Heart right ventricle (tissue), 16 donors: ENCODE measurements around the gene COL1A1. TPM values are rescaled to one million over a fixed set of nuclear protein-coding genes. Genes with fewer than 3 reads are reported as not detected.
A peak's percentile ranks its signal among the peaks of the same experiment; 100 is the strongest.

ENCODE experiments used
- ATAC-seq, 8 donors: fragments of 200-7000 bp; cut with Tn5 transposase; one replicate each; pipeline ENCODE4 v1.9.1; 2020; ENCODE audit warnings: mild to moderate bottlenecking in 8 of 8, moderate library complexity in 8 of 8, moderate number of reproducible peaks in 1 of 8
- DNase-seq, 2 donors: peaks; one replicate each; pipeline ENCODE4 v3.0.0-alpha.2; 2020
- H3K27ac ChIP-seq, 10 donors: fragments of 200-600 bp; sonication (generic) in 2 of 10; one replicate each; pipeline versions ENCODE4 v1.5.0 to v1.8.0; 2020 to 2022; ENCODE audit warnings: mild to moderate bottlenecking in 3 of 10
- H3K27me3 ChIP-seq, 7 donors: fragments of 200-600 bp; one replicate each; pipeline ENCODE4 v1.8.0; 2021 to 2022; ENCODE audit warnings: mild to moderate bottlenecking in 2 of 7
- H3K36me3 ChIP-seq, 9 donors: fragments of 200-600 bp; sonication (generic) in 1 of 9; one replicate each; pipeline versions ENCODE4 v1.5.0 to v1.8.0; 2020 to 2022; ENCODE audit warnings: mild to moderate bottlenecking in 2 of 9
- H3K4me1 ChIP-seq, 9 donors: fragments of 200-600 bp; sonication (generic) in 1 of 9; one replicate each; pipeline versions ENCODE4 v1.5.0 to v1.8.0; 2020 to 2022; ENCODE audit warnings: mild to moderate bottlenecking in 4 of 9
- H3K4me3 ChIP-seq, 10 donors: fragments of 200-600 bp; sonication (generic) in 2 of 10; one replicate each; pipeline versions ENCODE4 v1.5.0 to v1.8.0; 2020 to 2022; ENCODE audit warnings: mild to moderate bottlenecking in 7 of 10, moderate library complexity in 2 of 10
- H3K9me3 ChIP-seq, 11 donors: fragments of 200-600 bp in 10 of 11; sonication (generic) in 2 of 11; one replicate each; pipeline versions ENCODE4 v1.5.0 to v1.8.0; 2013 to 2022; ENCODE audit warnings: mild to moderate bottlenecking in 2 of 11, control low read depth in 1 of 11, moderate library complexity in 1 of 11
- CTCF ChIP-seq, 9 donors: fragments of 200-600 bp; sonication (generic) in 2 of 9; IDR thresholded peaks; one replicate each; pipeline versions ENCODE4 v1.5.0 to v1.8.0; 2021 to 2022; ENCODE audit warnings: antibody characterized with exemption in 9 of 9, mild to moderate bottlenecking in 5 of 9, moderate library complexity in 1 of 9
- WGBS, 2 donors: extraction: QIAGEN DNeasy Blood & Tissue Kit; methylation state at CpG; one replicate each; pipeline ENCODE4 v1.1.7; 2013; ENCODE audit warnings: inconsistent platforms in 1 of 2; 5-methylcytosine and 5-hydroxymethylcytosine counted together
- intact Hi-C, 10 donors: fragments of 100-400 bp; cut with DNase I; formaldehyde crosslinking; loops; one replicate each; pipeline versions ENCODE4 v1.11.1 to v1.14.2; 2022
- polyA plus RNA-seq, 2 donors: library from polyadenylated mRNA; stranded (reverse); fragments of 200-250 nt; gene quantifications; one replicate each; pipeline ENCODE4 v1.2.3, GENCODE V29; 2013
- total RNA-seq, 10 donors: library from RNA; stranded (reverse); fragmentation: NEBNext Ultra II Directional in 3 of 10; extraction: Animal tissue kit (Norgen Biotek cat#: 25700) in 3 of 10; gene quantifications; one replicate each; pipeline versions ENCODE4 v1.2.1 to v1.2.4, GENCODE V29; 2021 to 2023
- donor health status: Arrhythmogenic right ventricular cardiomyopathy.
- donor health status: ischemic (EF 13 %, LVEDD 7.1; RV severe dilation, severe dysfunction).
- donor health status: healthy with polysubstance abuse.
- donor health status: DM: no; HTN: yes; CAD: no.
- donor health status: DM: no; HTN: no; CAD: no.
- donor health status: ischemic (EF 25% LVEDD 6.9; RV normal size, moderate dysfunction).
- donor health status: ischemic (EF 25% LVEDD 5.7; RV mildly dilated, moderate dysfunction).
- donor health status: healthy.
- donor health status: DM: yes; HTN: yes; CAD: no.
- donor health status: Ischemic cardiomyopathy.
- donor health status: ischemic (EF 35%, LVEDD 5.7; RV mildly dilated, moderate dysfunction).
- donor health status: nonischemic (EF 11% LVEDD 7.7; RV severe dilation, severe dysfunction).
- donor health status: DM: yes; HTN: yes; CAD: no.
- donor health status: PGD.
- donor health status: ischemic (EF 29% LVEDD 5.4; RV normal size, mild dysfunction).
- donor health status: nonischemic (EF 23%, LVEDD 6.1; RV moderate dilation, normal function).

The COL1A1 gene
- total and polyA plus RNA-seq, 12 donors: 30.2 to 455 (median 45.9) TPM

GRCh38 chr17:50165867-50166517 is 35.4 kb downstream of the COL1A1 start, which contains the start of gene SGCA:
TSS of gene SGCA (plus strand) at chr17:50166005. CDS start at chr17:50166041, 36 bp downstream.
- 41 to 46% methylated on average over 15 of the region's 15 CpGs for WGBS, 2 donors
- Histone ChIP-seq H3K27ac (peak within 1 kb of the TSS; percentile 72 to 99 (median 94)), H3K4me3 (peak within 1 kb of the TSS; percentile 35 to 59 (median 48)), H3K4me1 (peaks cover 5 to 72% (median 27%) of the 10 kb centered on the region in 9 donors), H3K27me3 (no peaks in the 10 kb centered on the region), H3K9me3 (no peaks in the 10 kb centered on the region), H3K36me3 (peaks cover 0 to 16% (median 0%) of the 10 kb centered on the region in 9 donors)
- DNase-seq (peak; percentile 61 to 62), ATAC-seq (peak; percentile 44 to 77 (median 66))
- intact Hi-C loops: loop anchor here in 3 of 10 donors (5.0 to 10.0 kb wide), 3 partner anchors 51 to 129 kb away; no protein-coding TSS in a partner anchor
- peak in 2 of 9 donors; percentile 10 to 17 for TF ChIP-seq CTCF (IDR thresholded peaks at IDR 0.05)

DNA sequence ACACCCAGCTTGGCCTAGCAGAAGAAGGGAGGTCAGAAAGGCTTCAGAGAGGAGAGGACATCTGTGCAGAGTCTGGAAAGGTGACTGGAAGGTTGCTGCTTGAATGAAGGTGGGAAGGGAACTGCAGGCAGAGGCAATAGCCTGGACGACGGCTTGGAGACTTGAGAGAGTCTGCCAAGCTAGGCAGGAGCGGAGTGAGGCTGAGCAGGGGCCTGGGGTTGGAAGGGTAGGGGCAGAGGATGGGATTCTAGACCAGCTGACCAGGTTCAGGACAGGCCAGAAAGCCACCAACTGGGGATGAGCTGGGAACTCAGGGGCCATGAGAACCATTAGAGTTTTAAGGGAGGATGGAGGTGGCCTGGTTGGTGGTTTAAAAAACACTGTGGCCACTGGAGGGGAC is 36.0 kb downstream of the COL1A1 start:
- H3K9me3 ChIP-seq: no peaks in the 10 kb centered on the region
- peak overlapping the region; percentile 72 to 99 (median 94) for H3K27ac ChIP-seq
- H3K4me3 ChIP-seq: peak overlapping the region in 9 of 10 donors; percentile 36 to 59 (median 54)
- intact Hi-C loops: loop anchor here in 3 of 10 donors (5.0 to 10.0 kb wide), 3 partner anchors 51 to 129 kb away; no protein-coding TSS in a partner anchor
- no peaks in the 10 kb centered on the region for H3K27me3 ChIP-seq
- 54 to 61% methylated on average over 3 of the region's 3 CpGs for WGBS, 2 donors
- peaks cover 5 to 72% (median 25%) of the 10 kb centered on the region in 9 donors for H3K4me1 ChIP-seq
- no peak for DNase-seq
- H3K36me3 ChIP-seq: peaks cover 0 to 16% (median 0%) of the 10 kb centered on the region in 9 donors
- ATAC-seq: peak in 3 of 8 donors; percentile 0
- no peak for TF ChIP-seq CTCF (IDR thresholded peaks at IDR 0.05)

GRCh38 chr17:50165066-50165465 is 36.4 kb downstream of the COL1A1 start:
- intact Hi-C loops: loop anchor here in 3 of 10 donors (5.0 to 10.0 kb wide), 3 partner anchors 50 to 130 kb away; no protein-coding TSS in a partner anchor
- no peak for TF ChIP-seq CTCF (IDR thresholded peaks at IDR 0.05)
- Histone ChIP-seq H3K27ac (peak overlapping the region; percentile 72 to 99 (median 94)), H3K27me3 (no peaks in the 10 kb centered on the region), H3K9me3 (no peaks in the 10 kb centered on the region), H3K4me3 (peak overlapping the region in 6 of 10 donors; percentile 40 to 59 (median 56)), H3K4me1 (peaks cover 5 to 68% (median 25%) of the 10 kb centered on the region in 9 donors), H3K36me3 (peaks cover 0 to 13% (median 0%) of the 10 kb centered on the region in 9 donors)
- DNase-seq (no peak), ATAC-seq (no peak)
- 60 to 77% methylated on average over 9 of the region's 9 CpGs for WGBS, 2 donors

GRCh38 chr17:50164697-50164988 is 36.8 kb downstream of the COL1A1 start:
- no peak for TF ChIP-seq CTCF (IDR thresholded peaks at IDR 0.05)
- Histone ChIP-seq H3K36me3 (peaks cover 0 to 9% (median 0%) of the 10 kb centered on the region in 9 donors), H3K4me3 (no peak overlapping the region), H3K27me3 (no peaks in the 10 kb centered on the region), H3K4me1 (peaks cover 5 to 65% (median 25%) of the 10 kb centered on the region in 9 donors), H3K27ac (peak overlapping the region in 8 of 10 donors; percentile 72 to 99 (median 96)), H3K9me3 (no peaks in the 10 kb centered on the region)
- DNase-seq (no peak), ATAC-seq (no peak)
- intact Hi-C loops: loop anchor here in 7 of 10 donors (5.0 to 10.0 kb wide), 6 partner anchors 42 to 130 kb away; partner anchors contain the start of gene PDK2 (in 2 of the 7)
- 84 to 90% methylated on average over 2 of the region's 2 CpGs for WGBS, 2 donors
